HG03139 (cell line): Measurements from ENCODE around the gene USP13.
A peak's percentile ranks its signal among the peaks of the same experiment; 100 is the strongest.
"Not testable (repeated sequence)": the region's sequence is repeated elsewhere in the genome, so short reads cannot be mapped to it uniquely, and the experiment has no call there.

Source experiments
- ATAC-seq: cut with Tn5 transposase; IDR thresholded peaks from one replicate; pipeline ENCODE4 v1.9.1; 2021; ENCODE audit not compliant: unreplicated experiment

USP13 gene

DNA sequence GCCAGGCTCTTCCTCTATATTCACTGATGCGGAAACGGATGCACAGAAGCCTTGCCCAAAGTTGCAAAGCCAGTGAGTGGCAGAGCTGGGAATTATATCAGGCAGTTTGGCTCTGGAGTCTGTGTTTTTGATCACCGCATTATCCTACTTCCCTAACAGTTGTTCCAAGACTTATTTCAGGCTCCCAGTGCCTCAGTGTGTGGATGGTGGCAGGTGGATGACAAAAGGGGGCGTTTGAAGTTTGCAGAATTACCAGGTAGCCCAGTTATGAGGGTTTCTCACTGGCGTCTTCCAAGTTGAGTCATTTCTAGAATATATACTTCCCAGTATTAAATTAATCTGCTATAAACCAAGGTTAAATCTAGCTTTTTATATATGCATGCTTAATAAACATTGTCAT, 81.0 kb downstream of the USP13 start:
- ATAC-seq = no peak

DNA sequence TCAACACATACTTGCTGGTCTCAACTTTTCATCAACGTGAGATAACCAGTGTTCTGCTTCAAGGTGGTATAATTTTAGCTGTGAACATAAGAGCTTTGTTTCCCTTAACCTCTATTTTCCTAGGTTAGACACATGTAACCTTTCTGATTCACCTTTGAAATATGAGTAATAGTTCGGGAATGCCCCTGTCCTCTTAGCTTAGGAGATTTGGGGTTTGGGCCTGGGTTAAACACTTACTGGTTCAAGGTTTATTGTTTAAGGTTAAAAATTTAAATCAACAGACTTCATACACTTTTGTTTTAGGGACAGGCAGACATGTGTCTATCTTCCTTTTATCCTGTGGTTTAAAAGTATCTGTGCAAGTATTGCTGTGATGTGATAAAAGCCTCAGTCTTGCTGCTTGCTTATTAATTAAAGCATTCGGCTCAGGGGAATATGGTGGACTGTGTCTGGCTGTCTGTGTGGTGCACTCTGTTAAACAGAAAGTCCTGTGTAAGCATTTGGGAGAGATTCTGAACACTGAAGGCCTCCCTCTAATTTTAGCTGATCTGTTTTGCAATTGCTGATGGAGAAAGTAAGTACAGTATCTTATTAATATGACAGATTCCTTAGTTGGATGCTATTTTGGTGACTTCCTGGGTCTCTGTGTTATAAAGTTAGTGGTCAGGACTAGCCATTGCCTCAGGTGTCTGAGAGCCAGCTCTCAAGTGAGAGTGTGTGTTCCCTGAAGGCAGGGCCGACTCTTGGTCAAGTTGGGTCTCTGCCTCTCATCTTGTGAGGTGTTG, 81.8 kb downstream of the USP13 start:
- ATAC-seq = no peak

DNA sequence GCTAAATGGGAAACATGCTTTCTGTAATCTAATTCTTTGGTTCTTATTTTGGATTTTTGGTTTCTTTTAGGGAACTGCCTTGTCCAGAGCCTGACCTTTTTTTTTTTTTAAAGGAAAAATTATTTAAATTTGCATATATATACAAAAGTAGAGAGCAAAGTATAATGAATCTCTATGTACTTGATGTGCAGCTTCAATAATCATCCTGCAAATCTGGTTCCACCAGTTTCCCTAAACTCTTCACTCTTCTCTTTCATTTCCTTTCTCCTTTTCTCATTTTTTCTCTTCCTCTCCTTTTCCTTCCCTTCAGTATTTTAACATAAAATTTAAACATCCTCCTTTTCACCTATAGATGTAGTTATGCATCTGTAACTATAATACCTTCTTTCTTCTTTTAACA, 82.5 kb downstream of the USP13 start:
- ATAC-seq = no peak

DNA sequence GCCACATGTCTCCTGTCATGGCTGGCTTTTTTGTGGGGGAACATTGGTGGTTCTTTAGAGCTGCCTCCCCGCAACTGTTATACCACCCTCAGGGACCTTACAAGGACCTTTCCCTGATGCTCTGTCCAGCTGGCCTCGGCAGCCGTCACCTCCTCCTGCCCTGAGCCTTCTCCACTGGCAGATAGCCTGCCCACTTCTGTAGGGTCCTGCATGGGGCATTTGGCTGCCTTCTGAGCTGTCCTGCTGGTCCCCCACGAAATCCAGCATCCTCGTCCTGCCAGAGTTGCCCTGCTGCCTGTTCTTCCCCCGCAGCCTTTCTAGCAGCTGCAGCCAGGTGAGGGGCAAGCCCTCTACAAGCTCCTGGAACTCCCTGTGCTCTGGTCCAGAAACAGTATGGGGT, 86.2 kb downstream of the USP13 start:
- no peak for ATAC-seq

DNA sequence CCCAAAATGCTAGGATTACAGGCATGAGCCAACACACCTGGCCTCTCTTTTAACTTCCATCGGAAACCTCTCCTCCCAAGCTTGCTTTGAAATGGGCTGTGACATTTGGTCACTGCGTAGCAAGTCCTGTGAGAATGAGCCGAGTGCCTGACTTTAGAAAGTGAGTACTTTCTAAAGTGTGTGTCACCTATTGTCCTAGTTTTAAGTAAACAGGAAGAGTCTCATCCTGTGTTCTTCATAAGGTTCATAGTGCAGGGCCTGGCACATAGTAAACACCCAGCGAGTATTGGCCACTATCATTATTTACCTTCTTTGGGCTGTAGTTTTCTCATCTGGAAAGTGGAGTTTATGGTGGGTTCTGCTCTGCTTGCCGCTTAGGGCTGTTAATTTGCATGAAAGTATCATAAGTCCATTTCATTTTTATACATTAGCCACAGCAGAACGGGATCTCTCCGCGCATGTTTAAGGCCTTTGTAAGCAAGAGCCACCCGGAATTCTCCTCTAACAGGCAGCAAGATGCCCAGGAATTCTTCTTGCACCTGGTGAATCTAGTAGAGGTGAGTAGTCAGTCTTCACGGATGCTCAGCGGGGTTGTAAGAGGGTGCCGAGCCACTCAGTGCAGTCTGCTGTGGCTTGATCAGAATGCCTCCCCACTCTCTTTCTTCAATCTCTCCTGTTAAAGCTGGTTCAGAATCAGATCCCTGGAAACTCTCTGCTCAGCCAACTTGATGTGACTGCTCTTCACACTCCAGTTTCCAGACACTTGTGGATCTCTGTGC, 87.2 kb downstream of the USP13 start:
- no peak for ATAC-seq

DNA sequence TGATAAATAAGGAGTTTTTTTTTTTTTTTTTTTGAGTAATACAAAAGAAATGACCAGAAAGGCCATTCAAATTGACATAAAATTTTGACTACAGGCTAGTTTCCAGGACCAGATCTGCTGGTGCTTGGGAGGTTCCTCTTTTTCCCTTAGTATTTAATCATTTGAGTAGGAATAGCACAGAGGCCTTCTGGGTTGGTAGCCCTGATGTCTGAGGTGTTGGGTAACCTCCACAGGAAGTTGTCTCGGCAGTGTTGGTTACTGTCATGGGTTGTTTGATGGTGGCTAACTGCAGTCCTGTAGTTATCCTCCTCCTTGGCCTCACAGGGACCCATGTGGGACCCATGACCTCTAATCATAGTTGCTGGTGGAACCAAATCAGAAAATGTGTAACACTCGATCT, 91.1 kb downstream of the USP13 start:
- no peak for ATAC-seq

DNA sequence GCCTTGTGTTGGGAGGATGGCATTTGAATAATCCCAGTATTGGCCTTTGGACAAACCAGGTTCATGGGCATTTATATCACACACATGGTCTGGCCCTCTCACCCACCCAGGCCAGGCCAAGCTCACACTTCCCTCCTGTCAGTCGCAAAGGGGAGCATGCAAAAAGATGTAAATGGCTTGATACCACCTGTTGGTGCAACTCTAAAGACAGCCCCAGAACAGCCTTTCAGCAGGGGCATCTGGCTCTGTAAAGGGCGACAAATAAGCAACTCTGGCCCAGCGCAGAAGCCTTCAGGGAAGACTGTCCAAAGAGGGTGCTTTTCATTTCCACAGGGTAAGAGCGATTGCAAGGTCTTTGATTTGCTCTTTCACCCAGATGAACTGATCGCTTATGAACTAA, 91.8 kb downstream of the USP13 start:
- ATAC-seq = no peak

DNA sequence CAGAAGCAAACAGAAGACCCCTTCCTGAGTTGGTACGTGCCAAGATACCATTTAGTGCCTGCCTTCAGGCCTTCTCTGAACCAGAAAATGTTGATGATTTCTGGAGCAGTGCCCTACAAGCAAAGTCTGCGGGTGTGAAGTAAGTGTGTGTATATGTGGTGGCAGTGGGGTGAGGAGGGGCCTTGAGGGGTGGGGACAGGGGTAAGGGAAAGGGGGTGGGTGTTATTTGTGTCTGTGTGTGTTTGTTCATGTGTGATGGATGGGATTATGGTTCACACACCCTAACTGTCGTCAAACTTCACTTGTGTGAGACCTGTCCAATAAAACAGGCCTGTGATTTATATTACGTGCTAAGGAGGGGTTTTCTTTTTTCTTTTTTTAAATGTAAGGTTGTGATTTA, 92.2 kb downstream of the USP13 start:
- no peak for ATAC-seq

DNA sequence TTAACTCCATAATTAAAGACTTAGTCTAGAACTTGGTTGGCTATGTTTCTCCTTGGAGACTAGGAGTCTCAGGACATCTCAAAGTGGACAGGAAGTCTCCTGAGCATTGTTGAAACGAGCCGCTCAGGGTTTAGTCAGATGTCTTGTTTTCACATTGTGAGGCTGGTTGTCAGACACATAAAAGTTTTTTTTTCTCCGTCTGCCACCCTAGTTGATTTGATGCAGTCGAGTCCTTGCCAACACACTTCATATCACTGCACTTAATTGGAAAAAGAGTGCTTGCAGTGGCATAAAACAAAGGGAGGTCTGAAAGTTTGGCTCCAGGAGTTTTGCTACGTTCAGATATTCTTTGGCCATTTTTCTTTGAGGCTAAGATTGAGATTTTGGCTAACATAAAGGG, 92.9 kb downstream of the USP13 start:
- no peak for ATAC-seq

DNA sequence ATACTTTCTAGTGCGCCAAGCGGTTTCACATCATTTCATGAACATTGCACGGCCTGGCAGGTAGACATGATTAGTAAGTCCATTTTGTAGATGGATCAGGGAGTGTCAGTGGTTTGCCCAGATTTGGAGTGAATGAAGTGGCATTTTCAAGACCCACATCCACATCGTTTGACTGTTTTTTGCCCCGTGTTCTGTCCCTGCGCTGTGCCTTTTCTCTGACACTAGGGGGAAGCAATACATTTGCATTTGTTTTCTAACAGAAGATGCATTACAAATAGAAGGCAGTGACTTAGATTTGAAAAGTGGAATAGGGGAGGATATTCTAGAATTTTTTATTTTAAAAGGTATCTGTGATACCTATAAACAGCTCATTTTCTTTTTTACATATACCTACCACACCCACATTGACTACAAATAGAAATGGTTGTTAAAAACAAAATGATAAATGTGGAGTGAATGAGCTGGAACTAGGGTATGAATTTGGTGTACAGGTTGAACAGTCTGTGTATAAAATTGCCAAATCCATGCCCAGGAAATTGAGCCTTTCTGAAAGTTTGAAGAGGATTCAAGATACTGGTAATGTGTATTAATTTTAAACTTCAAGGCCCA, 98.0 kb downstream of the USP13 start:
- ATAC-seq = peak; percentile 64

DNA sequence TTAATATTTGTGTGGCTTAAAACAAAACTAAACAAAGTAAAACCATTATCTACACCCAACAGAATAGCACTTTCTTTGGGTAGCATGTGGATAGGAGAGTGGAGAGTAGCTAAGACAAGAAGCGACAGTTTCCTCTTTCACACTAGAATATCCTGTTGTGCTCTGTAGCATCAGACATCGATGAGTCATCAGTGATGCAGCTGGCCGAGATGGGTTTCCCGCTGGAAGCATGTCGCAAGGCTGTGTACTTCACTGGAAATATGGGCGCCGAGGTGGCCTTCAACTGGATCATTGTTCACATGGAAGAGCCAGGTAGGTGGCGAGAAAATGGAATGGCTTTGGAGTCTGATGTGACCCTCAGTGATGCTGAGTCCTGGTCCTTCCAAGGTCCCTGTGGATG, 108.1 kb downstream of the USP13 start:
- no peak for ATAC-seq

DNA sequence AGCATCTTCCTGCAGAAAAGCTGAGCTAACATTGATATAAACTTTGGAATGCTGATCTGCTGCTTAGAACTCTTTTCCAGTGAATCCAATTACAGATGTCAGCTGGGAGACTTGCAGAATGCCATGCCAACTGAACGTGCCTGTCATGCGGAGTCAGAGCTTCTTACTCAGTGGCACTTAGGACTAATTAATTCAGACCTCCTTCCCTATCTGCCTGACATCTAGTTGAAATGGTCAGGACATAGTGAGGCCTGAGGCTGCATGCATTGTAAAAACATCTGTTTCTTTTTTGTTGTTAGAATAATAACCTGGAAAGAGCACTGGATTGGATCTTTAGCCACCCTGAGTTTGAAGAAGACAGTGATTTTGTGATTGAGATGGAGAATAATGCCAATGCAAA, 112.6 kb downstream of the USP13 start:
- ATAC-seq = no peak

DNA sequence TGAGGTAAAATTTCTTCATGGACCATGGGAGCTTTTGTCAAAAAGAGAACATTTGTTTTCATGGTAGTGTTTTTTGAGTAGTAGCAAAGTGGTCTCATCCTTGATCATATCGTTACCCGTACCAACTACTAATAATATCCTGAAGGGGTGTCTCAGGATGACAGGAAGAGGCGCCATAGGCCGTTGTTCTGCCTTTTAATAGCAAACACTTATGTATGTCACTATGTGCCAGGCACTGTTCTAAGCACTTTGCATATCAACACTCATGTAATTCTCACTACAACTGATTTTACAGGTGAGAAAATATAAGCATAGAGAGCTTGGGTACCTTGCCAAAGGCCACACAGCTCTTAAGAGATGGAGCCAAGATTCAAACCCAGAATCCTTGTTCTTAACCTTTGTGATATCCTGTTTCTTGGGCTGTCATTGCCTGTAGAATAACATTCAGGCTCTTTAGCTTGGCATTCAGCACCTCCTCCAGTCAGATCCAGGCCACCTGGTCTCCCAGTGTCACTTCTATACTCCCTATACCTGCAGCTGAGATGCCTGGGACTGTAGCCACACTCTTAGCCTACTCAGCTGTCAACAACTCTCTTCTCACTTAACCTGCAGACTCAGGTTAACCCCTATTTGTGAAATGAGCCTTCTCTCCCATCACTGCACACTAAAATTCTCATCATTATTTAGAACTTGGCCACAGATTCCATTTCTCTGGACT, 113.7 kb downstream of the USP13 start:
- ATAC-seq = no peak

DNA sequence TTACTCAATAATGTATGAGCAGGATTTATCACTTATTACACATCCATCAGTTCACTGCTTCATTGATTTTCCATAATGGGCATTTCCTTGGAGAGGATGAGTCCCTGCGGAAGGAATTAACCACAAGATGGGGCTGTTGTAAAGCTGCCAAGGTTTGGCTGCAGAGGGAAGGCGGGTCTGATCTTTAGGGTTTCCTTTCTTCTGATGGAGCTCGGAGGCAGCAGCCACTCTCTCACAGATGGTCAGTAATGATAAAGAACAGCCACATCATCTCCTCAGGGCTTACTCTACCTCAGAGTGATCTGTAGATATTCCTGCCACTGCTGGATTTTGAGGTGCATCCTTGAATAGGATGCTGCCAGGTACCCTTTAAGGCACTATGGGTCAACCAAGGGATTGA, 115.2 kb downstream of the USP13 start:
- ATAC-seq = no peak

DNA sequence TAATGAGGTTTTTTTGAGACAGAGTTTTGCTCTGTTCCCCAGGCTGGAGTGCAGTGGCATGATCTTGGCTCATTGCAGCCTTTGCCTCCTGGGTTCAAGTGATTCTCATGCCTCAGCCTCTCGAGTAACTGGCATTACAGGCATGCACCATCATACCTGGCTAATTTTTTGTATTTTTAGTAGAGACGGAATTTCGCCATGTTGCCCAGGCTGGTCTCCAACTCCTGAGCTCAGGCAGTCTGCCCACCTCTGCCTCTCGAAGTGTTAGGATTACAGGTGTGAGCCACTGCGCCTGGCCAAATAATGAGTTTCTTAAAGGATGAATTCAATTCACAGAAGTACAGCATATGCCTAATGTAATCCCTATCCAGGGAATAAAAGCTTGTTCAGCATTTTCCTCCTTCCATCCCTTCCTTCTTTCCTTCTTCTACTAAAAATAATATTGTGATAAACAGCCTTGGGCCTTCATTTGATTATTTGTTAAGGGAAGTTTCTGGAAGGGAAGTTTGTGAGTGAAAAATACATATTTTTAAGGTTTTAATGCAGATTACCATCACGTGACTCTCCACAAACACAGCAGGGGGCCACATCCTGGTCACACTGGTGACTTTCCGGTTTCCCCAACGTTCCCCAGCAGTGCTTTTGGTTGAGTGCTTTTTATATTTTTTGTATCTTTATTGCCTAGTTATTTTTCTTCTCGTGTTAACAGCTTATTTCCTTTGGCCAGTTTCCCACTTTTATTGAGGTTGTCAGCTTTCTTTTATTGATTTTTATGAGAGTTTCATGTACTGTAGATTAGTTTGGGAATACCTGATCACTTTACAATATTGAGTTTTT, 116.8 kb downstream of the USP13 start:
- no peak for ATAC-seq

DNA sequence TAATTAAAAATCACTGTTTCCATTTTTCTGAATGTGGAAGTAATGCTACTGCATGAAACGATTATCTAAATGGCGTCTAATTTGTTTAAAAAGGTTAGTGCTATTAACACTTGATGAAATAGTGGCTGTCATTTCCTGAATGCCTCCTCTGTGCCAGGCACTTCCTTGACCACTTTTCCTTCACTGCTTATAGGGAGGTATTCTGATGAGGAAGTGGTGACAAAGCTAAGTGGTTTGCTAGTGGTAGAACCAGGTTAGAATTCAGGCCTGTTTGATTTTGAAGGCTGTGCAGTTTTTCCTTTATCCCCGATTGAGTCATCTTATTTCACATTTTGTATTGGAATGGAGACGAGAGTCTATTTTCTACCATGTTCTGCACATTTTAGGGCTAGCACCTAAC, 119.0 kb downstream of the USP13 start:
- ATAC-seq = no peak

DNA sequence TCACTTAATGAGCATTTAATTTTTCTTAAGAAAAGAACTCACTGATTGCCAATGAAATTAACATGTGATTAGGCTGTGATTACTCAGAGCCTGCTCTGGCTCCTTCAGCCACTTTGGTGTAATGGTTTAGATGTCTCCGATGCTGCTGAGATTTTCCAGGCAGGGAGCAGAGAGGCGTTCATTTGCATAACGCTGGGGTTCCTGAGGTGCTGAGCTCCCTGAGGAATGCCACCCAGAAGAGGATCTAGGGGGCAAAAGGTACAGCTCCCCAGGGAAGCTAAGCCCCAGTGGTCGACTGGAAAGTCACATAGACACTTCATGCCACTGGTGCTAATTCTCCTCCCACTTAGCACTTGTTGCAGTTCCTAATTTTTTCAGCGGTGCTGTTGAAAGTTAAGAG, 119.5 kb downstream of the USP13 start:
- no peak for ATAC-seq

DNA sequence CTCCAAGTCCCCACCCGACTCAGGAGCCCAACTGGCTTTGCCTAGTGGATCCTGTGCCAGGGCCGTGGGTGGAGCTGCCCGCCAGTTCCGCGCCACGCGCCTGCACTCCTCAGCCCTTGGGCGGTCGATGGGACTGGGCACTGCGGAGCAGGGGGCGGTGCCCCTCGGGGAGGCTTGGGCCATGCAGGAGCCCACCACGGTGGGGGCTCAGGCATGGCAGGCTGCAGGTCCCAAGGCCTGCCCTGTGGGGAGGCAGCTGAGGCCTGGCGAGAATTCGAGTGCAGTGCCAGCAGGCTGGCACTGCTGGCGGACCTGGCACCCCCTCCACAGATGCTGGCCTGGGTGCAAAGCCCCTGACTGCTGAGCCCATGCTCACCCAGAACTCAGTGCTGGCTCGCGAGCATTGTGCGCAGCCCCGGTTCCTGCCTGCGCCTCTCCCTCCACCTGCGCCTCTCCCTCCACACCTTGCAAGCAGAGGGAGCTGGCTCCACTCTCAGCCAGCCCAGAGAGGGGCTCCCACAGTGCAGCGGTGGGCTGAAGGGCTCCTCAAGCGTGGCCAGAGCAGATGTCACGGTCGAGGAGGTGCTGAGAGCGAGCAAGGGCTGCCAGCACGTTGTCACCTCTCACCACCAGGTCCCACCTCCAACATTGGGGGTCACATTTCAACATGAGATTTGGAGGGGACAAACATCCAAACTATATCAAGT, 122.7 kb downstream of the USP13 start:
- no peak for ATAC-seq

DNA sequence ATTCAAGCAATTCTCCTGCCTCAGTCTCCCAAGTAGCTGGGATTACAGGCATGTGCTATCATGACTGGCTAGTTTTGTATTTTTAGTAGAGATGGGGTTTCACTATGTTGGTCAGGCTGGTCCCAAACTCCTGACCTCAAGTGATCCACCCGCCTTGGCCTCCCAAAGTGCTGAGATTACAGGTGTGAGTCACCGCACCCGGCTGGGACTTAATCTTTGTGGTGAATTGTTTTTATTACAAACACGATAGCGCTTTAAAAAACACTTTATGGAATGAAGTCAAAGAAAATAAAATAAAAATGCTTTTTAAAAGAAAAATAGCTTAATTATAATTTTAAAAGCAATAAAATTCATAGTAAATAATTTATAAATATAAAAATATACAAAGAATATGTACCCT, 130.0 kb downstream of the USP13 start:
- not testable (repeated sequence) for ATAC-seq

DNA sequence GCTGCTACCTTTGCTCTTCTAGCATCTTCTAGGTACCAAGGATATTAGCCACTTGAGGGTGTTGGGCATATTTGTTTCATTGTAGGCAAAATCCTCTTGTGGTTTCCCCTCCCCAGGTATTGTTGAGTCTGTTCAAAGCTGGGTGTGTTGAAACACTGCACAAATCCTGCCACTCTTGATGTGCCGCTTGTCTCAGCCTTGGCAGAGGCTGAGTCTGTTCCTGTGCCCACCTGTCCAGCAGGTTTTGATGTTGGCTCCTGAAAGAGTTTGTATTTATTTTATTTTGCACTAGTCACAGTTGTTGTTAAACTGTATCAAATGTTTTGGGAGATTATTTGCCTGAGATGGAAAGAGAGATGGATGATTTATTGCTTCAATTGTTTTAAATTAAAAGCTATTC, 136.2 kb downstream of the USP13 start:
- no peak for ATAC-seq
